ENCODE data around the gene ALG6.

Gene ALG6

GRCh38 chr1:63423649-63424048, 56.2 kb downstream of the ALG6 start:
- no peak for DNase-seq (ENCODE audit: extremely low read depth, low read depth)

GRCh38 chr1:63428815-63429214, 61.4 kb downstream of the ALG6 start:
- DNase-seq (ENCODE audit: extremely low read depth, low read depth) = no peak
- H3K4me3 ChIP-seq (replicated peaks; ENCODE audit: low read depth, low read length) = no peak overlapping the region
- TF ChIP-seq CTCF (IDR thresholded peaks at IDR 0.05; ENCODE audit: low read depth, low read length, missing control alignments) = no peak

More at GRCh38 chr1:63423649-63424048, 56.2 kb downstream of the ALG6 start:
- TF ChIP-seq CTCF (IDR thresholded peaks at IDR 0.05; ENCODE audit: low read depth, low read length, missing control alignments) = no peak
- no peak overlapping the region for H3K4me3 ChIP-seq (replicated peaks; ENCODE audit: low read depth, low read length)

GRCh38 chr1:63429281-63429680, 61.9 kb downstream of the ALG6 start:
- no peak overlapping the region for H3K4me3 ChIP-seq (replicated peaks; ENCODE audit: low read depth, low read length)
- no peak for TF ChIP-seq CTCF (IDR thresholded peaks at IDR 0.05; ENCODE audit: low read depth, low read length, missing control alignments)
- DNase-seq (ENCODE audit: extremely low read depth, low read depth) = no peak

GRCh38 chr1:63435161-63435560, 67.7 kb downstream of the ALG6 start:
- no peak for TF ChIP-seq CTCF (IDR thresholded peaks at IDR 0.05; ENCODE audit: low read depth, low read length, missing control alignments)
- H3K4me3 ChIP-seq (replicated peaks; ENCODE audit: low read depth, low read length) = no peak overlapping the region
- peak; percentile 3 for DNase-seq (ENCODE audit: extremely low read depth, low read depth)

GRCh38 chr1:63442141-63442475, 74.7 kb downstream of the ALG6 start:
- DNase-seq (ENCODE audit: extremely low read depth, low read depth) = no peak
- H3K4me3 ChIP-seq (replicated peaks; ENCODE audit: low read depth, low read length) = no peak overlapping the region
- TF ChIP-seq CTCF (IDR thresholded peaks at IDR 0.05; ENCODE audit: low read depth, low read length, missing control alignments) = no peak

GRCh38 chr1:63448731-63449246, 81.4 kb downstream of the ALG6 start:
- H3K4me3 ChIP-seq (replicated peaks; ENCODE audit: low read depth, low read length) = no peak overlapping the region
- TF ChIP-seq CTCF (IDR thresholded peaks at IDR 0.05; ENCODE audit: low read depth, low read length, missing control alignments) = no peak
- DNase-seq (ENCODE audit: extremely low read depth, low read depth) = no peak

- H3K4me3 ChIP-seq (replicated peaks; ENCODE audit: low read depth, low read length) = no peak overlapping the region
- no peak for DNase-seq (ENCODE audit: extremely low read depth, low read depth)
- no peak for TF ChIP-seq CTCF (IDR thresholded peaks at IDR 0.05; ENCODE audit: low read depth, low read length, missing control alignments)
These were observed 83.0 kb downstream of the ALG6 start for GRCh38 chr1:63450416-63450815.
